Measurements from ENCODE around the gene C1D. TPM values are rescaled to one million over a fixed set of nuclear protein-coding genes. Genes with fewer than 3 reads are reported as not detected.
"Not testable (repeated sequence)": the region's sequence is repeated elsewhere in the genome, so short reads cannot be mapped to it uniquely, and the experiment has no call there.

C1D gene
- total RNA-seq, 1 experiment from 2014 or later: 55.5 TPM

DNA sequence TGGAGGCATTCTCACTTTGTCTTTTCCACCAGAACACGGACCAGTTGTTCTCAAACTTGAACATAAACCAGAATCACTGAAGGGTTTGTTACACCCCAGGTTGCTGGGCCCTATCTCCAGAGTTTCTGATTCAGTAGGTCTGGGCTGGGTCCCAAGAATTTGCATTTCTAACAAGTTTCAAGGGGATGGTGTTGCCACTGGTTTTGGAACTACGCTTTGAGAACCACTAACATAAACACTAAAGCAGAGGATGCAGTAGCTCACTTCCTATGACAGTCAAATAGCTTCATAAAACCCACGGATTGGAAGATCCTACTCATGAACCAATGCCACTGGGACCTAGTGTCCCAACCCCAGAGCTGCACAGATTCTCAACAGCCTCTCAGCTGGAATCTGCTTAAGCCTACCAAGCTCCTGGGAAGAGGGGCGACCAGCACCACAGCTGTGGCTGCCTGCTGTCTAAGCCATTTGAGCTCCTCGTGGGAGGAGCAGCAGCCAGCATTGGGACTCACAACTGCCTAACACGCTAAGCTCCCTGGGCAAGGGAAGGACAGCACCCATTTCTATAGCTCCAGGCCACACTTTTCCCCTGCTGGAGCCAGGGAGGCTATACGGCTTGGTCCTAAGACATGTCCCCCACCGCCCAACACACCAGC, 62.5 kb downstream of the C1D start:
- DNase-seq (ENCODE audit: low read depth): no peak

DNA sequence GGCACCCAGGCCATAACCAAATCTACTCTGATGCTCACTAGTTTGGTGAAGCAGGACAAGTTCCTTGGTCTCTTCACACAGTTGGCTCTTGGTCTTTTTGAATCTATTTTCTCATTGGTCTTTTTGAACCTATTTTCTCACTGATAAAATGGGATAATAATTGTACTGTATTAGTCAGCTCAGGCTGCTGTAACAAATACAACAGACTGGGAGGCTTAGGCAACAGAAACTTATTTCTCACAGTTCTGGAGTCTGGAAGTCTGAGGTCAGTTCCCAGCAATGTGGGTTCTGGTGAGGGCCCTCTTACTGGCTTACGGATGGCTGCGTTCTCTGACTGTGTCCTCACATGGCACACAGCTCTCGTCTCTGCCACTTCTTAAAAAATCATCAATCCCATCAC, 63.5 kb downstream of the C1D start:
- DNase-seq (ENCODE audit: low read depth): no peak

DNA sequence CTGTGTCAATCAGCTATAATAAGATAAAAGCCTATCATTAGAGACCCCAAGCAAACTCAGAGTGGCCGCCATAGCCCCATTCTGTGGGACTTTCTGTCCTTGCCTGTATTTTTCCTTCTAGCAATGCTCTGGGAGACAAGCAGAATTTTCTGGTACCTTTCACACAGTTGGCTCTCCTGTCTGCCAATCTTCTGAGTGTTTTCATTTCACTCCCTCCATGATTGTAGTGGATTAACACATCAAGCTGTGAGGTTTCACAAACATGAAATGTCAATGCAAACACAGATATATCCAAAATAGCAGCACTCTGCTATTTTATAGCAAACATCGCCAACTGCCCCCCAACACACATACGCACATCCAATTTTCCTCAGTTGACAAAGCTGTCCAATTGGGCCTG, 64.9 kb downstream of the C1D start:
- DNase-seq (ENCODE audit: low read depth): peak; percentile 19

DNA sequence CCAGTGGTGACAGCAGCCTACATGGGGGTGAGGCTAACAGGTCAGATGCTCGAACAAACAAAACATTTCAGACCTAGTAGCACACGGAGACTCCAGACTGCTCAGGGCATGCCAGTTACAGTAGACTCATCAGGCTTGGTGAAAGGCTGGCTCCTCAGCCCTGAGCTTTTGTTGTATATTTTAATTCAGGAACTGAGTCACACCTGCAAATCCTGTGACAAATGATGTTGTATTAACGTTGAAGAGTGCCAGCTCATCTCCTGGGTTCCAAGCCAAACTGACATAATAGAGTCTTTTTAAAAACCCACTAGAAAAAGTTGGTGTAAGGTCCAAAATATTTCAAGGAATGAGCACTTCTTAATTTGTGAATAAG, 65.3 kb downstream of the C1D start:
- peak; percentile 78 for DNase-seq (ENCODE audit: low read depth)

- DNase-seq (ENCODE audit: low read depth): no peak
These were observed 65.9 kb downstream of the C1D start for GRCh38 chr2:67996772-67997527.

GRCh38 chr2:67994716-67995115, 68.1 kb downstream of the C1D start:
- DNase-seq (ENCODE audit: low read depth): no peak

DNA sequence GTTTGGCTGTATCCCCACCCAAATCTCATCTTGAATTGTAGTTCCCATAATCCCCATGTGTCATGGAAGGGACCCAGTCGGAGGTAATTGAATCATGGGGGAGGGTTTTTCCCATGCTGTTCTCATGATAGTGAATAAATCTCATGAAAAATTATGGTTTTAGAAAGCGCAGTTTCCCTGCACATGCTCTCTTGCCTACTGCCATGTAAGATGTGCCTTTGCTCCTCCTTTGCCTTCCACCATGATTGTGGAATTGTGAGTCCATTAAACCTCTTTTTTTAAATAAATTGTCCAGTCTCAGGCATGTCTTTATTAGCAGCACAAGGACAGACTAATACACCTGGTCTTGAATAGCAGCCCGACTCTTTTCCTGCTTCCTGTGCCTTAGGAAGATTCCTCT, 68.7 kb downstream of the C1D start:
- DNase-seq (ENCODE audit: low read depth): not testable (repeated sequence)

GRCh38 chr2:67993329-67993728, 69.5 kb downstream of the C1D start:
- DNase-seq (ENCODE audit: low read depth): no peak

GRCh38 chr2:67991456-67991855, 71.3 kb downstream of the C1D start:
- DNase-seq (ENCODE audit: low read depth): no peak

Other genes with a start within 250 kb of the C1D start
- 31.7 and 35.3 TPM in 2 replicates for gene PNO1, start 94.9 kb upstream of the C1D start, total RNA-seq (2014; rRNA removed)
- gene PPP3R1, start 189.5 kb upstream of the C1D start, total RNA-seq (2014; rRNA removed): 20.2 and 23.5 TPM in 2 replicates

Measured in LHCN-M2 (cell line).